ENCODE data around the gene TMPRSS13.
"Not testable (repeated sequence)": the region's sequence is repeated elsewhere in the genome, so short reads cannot be mapped to it uniquely, and the experiment has no call there.

TMPRSS13 gene

DNA sequence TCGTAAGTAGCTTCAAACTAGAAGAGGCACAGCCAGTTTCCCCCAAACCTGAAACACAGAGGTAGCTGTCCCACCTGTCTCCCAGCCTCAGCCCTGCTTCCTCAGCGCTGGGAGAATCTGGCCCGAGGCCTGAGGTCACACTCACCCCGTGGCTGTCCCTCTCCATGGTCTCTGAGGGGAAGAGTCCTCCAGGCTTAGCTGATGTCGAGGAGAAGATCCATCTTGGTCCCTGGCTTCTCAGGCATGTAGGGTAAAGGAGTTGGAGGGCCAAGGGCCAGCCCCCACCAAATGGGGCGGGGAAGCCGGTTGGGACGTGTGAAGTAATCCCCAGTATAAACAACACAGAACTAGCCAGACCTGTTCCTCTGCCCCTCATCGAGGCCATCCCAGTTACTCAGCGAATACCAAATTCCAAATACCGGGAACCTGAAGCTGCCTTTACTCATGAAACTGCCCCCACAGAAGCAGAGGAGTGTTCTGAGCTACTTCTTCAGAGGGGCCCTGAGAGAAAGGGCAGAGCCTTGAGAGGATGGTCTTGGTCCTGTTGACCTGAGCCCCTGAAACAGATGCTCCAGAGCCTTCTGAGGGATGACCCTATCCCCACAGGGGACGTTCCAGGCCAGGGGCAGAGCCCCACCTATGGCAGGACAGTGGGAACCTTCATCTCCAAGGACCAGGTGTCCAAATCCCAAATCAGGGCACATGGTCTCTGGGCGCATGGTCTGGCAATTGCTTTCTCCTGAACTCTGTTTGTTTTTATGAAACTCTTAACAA, at the start of gene TMPRSS13:
TMPRSS13 (minus strand) TSS at position 261 of the 774 bp plus-strand sequence; CDS start at position 166, 95 bp downstream.
- no peak for FAIRE-seq

DNA sequence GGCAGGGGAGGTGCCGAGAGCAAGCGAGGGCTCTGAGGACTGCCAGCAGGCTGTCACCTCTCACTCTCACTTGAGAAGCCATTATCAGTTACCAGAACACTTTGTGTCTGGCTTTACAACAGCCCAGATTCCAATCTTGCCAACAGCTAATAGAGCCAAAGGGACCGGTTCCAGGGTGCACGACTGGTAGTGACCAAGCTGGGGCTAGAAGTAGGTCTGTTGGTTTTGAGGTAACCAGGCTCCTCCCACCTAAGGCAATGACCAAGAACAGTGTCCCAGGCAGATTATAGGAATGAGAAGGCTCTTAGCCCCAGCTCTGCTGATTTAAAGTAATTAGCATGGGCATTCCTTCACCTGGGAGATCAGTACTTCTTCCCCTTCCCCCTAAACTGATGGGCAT, 49.8 kb upstream of the TMPRSS13 start:
- FAIRE-seq = no peak

DNA sequence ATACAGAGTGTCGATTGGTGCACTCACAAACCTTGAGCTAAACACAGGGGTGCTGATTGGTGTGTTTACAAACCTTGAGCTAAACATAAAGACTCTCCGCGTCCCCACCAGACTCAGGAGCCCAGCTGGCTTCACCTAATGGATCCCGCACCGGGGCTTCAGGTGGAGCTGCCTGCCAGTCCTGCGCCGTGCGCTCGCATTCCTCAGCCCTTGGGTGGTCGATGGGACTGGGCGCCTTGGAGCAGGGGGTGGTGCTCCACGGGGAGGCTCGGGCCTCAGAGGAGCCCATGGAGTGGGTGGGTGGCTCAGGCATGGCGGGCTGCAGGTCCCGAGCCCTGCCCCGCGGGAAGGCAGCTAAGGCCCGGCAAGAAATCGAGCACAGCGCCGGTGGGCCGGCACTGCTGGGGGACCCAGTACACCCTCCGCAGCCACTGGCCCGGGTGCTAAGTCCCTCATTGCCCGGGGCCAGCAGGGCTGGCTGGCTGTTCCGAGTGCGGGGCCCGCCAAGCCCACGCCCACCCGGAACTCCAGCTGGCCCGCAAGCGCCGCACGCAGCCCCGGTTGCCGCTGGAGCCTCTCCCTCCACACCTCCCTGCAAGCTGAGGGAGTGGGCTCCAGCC, 49.2 kb upstream of the TMPRSS13 start:
- FAIRE-seq = not testable (repeated sequence)

DNA sequence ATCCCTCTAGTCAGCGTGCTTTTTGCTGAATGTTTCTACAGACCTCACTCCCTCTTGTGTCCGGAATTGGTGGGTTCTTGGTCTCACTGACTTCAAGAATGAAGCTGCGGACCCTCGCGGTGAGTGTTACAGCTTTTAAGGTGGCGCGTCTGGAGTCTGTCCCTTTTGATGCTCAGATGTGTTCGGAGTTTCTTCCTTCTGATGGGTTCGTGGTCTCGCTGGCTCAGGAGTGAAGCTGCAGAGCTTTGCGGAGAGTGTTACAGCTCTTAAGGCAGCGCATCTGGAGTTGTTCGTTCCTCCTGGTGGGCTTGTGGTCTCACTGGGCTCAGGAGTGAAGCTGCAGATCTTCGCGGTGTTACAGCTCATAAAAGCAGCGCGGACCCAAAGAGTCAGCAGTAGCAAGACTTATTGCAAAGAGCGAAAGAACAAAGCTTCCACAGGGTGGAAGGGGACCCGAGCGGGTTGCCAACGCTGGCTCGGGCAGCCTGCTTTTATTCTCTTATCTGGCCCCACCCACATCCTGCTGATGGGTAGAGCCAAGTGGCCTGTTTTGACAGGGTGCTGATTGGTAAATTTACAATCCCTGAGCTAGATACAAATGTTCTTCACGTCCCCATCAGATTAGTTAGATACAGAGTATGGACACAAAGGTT, 48.5 kb upstream of the TMPRSS13 start:
- FAIRE-seq = not testable (repeated sequence)

DNA sequence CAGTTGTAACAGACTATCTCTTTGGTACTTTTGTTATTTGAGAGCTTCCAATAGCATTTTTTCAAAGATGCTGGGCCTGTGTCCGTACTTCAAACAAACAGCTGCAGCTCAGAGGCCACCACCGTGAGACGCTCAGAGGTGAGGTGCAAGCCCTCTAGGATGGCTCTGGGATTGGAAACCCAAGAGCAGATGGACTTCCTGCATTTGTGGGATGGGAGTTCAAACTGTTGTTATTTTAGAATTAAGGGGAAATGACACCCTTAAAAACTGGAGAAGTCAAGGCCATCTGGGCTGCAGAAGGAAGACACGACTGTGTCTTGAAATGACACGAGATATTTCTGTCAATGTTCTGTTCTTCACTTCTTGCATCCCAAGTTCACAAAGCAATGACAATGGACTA, 47.8 kb upstream of the TMPRSS13 start:
- no peak for FAIRE-seq

DNA sequence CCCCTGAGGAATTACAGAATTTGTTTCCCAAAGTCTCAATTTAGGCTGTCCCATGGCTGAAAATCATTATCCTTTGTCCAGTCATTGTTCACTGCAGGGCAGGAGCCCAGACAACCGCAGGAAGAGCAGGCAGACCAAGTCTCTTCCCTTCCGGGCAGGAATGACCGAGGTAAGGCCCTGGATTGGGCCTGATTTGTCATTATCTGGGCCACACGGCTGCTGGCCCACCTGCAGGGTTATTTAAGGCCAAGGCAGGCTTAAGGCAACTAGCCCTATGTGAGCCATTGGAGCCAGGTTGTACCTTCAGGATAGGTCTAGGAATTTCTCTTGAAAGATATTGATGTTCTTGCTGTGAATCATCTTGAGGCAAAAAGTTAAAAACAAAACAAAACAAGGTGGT, 47.2 kb upstream of the TMPRSS13 start:
- no peak for FAIRE-seq

DNA sequence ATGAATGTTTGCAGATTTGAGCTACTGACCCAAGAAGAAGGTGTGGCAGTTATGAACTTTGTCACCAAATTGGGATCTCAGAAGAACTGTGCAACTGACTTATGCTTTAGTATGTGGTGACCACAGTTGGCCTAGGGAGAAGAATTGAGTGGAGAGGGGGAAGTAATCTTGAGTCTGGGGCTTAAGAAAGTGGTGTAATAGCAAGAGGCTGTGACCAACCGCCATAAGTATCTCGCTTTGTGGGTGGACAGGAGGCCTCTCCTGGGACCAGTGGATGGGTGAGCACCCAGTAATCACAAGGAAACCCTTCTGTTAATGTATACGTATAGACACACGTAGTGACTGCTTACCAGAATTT, 44.3 kb upstream of the TMPRSS13 start:
- no peak for FAIRE-seq

DNA sequence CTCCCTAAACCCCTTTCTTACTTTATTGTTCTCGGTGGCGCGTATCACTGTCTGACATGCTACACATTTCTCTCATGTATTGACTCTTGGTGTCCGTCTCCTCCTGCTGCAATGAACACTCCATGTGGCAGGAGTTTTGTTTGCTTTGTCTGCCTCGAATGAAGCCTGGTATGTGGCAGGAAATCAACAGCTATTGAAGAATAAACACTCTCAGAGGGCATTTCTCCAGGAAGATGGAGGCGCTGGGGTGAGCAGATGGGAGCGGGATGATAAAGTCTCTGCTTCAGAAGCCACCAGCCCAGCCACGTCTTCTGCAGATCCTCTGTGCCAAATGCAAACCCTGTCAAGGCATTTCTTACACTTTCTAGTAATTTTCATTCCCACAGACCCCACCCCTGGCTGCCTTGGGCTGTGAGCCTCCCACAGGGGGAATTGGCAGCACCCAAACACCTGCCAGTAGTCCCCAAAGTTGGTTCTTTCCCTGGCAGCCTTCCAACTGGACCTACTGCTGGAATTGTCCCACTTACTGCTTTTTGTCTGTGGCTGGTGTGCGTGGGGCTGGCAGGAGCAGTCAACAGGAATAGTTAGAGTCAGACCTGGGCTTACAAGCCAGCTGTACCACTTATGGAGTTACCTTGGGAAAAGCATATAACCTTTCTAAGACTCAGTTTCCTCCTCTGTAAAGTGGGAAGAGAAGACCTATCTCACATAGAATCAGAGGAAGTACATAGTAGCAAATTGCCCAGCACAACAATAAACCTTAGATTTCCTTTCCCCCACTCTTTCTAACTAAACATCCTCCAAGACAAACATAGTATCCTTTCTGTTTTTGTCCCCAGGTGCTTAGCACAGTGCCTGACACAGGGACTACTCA, 43.7 kb upstream of the TMPRSS13 start:
- FAIRE-seq = no peak

DNA sequence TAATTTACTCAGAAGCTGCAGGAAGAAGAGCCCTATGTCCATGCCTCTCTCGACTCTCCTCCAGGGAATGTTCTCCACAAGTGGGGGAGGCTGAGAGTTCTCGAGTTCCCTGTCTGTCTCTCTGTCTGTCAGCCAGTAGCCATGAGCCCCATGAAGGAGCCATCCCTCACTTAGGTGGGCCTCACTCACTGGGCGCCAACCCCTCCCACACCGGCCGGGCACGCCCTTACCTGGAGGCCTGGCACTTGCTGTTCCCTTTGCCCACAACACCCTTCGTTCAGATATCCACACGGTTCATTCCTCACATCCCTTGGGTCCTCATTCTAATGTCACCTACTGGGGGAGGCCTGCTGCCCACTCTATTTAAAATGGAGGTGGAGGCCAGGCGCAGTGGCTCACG, 42.8 kb upstream of the TMPRSS13 start:
- FAIRE-seq = no peak

DNA sequence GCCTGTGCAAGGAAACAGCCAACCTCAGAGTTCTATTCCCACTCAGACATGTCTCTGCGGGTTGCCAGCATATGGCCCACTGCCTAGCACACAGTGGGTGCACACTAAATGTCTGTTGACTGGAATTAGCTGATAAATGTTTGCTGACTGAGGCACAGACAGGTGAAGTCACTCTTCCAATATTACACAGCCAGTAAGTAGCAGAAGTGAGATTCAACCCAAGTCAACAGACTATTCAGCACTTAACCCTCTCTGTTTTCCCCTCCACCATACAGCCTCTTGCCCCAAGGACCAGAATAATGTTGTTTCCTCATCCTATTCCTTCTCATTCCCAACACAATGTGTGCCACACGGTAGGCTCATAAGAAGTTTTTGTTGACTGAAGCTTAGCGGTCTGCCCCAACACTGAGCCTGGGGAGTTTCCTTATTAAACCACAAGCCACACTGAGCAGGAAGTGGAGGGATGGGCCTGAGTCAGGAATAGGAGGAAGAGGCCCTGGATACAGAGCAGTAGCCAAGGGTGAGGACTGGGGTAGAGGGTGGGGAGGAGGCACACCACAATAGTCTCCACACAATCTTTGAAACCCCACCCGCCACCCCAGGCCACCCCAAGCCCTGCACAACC, 41.3 kb upstream of the TMPRSS13 start:
- no peak for FAIRE-seq

DNA sequence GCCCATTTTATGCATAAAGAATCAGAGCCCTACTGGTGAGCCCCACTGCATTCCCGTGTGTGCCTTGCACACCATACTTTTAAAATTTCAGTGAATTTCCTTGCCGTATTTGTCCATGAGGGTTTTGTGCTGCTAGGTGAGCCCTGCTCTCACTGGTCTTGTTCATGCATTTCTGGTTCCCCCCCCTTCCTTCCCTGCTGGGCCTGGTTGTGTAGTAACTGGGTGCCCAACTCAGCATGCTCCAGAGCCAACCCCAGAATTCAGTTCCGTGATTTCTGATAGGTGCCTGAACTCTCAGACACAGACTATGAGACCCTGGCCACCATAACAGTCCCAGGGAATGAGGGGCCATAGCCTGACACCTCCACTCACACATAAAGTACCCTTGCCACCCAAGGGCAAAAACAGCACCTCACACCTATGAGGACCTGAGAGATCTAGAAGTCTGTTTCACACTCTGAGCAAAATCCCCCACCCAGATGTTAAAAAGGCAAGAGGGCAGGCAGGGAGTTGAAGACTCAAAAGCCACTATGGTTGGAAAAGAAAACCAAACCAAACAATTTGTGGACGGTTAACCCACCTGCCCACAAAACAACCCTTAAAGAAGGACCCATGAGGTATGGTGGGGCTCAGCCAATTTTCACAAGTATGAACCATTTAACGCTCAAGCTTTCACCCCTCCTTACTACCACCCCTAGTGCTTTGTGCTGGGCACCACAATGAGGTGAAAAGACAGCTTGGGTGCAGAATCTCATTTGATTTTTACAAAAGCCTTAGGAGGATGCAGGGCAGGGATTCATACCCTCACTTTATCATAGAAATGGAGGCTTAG, 40.2 kb upstream of the TMPRSS13 start:
- FAIRE-seq = no peak

DNA sequence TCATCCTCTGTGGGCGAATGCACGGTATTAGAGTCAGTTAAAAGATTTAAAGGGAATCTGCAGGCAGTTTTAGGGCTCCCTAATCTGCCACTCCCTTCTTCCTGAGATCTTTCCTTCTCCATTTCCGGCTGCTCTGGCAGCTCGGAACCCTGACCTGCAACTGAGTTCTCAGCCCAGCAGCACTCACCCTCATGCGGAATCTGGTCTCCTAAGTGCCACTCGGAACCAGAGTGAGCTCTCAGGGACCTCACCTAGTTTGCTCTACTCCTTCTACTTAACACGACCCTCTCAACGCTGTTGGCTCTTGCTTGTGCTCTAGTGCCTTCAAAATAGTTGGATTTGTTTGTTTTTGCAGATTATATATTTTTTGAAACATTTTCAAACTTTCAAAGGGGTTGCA, 37.7 kb upstream of the TMPRSS13 start:
- FAIRE-seq = no peak

DNA sequence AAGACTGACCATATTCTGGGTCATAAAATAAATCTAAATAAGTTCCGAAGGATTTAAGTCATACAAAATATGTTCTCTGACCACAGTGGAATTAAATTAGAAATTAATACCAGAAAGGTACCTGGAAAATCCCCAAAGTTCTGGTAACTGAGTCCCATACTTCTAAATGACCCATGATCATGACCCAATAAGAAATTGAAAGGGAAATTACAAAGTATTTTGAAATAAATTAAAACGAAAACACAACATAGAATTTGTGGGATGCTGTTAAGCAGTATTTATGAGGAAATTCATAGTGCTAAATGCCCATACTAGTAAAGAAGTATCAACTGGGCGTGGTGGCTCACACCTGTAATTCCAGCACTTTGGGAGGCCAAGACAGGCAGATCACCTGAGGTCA, 33.6 kb upstream of the TMPRSS13 start:
- no peak for FAIRE-seq

DNA sequence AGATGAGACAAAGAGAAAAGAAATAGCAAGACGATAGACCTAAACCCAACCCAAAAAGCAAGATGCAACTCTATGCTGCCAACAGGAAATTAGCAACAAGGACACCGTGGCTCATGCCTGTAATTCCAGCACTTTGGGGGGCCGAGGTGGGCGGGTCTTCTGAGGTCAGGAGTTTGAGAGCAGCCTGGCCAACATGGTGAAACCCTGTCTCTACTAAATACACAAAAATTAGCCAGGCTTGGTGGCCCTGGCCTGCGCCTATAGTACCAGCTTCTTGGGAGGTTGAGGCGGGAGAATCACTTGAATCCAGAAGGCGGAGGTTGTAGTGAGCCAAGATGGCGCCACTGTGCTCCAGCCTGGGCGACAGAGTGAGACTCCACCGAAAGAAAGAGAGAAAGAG, 32.7 kb upstream of the TMPRSS13 start:
- no peak for FAIRE-seq

DNA sequence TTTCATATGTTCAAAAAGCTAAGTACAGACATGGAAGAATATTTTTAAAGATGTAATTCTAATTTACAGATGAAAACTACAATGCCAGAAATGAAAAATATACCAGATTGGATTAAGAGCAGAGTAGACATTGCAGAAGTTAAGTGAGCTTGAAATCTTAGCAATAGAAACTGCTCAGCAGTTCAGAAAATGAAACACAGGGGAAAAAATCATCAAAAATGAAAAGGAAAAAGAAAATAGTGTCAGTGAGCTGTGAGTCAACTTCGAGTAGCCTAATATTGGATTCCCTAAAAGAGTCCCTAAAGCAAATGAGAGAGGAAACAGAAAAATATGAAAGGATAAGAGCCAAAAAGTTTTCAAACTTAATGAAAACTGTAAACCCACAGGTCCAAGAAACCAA, 31.2 kb upstream of the TMPRSS13 start:
- FAIRE-seq = no peak

DNA sequence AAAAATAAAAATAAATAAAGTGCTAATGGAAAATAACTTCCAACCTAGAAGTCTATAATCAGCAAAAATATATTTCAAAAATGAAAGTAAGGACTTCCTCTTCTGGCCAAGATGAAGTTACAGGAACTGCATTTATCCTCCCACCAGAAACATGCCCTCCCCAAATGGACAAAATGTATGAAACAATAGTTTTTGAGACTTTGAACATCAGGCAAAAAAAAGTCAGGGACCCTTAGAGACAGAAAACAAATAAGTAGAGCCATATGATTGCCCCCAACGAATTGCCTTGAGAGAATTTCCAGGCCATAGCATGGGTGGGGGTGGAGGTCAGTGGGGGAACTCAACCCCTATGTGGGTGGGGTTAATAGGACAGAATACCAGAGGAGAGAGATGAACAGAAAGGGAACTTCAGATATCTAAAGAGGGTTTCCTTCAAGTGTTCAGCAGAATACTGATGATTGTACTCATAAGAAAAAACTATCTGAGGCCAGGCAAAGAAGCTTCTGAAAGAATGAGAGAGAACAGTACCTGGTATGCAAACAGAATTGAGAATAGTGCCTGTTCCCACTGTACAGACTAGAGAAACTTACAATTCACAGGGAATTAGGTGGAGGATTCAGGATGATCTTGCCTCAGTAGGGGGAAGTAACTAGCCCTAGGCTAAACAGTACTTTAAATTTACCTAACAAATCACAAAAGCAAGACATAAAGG, 30.4 kb upstream of the TMPRSS13 start:
- no peak for FAIRE-seq

DNA sequence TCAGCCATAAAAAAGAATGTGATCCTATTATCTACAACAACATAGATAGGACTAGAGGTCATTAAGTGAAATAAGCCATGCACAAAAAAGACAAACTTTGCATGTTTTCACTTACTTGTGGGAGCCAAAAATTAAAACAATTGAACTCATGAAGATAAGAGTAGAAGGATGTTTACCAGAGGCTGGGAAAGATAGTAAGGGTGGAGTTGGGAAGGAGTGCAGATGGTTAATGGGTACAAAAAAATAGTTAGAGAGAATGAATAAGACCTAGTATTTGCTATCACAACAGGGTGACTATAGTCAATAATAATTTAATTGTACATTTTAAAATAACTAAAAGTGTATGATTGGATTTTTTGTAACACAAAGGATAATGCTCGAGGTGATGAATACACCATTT, 29.7 kb upstream of the TMPRSS13 start:
- FAIRE-seq = no peak

DNA sequence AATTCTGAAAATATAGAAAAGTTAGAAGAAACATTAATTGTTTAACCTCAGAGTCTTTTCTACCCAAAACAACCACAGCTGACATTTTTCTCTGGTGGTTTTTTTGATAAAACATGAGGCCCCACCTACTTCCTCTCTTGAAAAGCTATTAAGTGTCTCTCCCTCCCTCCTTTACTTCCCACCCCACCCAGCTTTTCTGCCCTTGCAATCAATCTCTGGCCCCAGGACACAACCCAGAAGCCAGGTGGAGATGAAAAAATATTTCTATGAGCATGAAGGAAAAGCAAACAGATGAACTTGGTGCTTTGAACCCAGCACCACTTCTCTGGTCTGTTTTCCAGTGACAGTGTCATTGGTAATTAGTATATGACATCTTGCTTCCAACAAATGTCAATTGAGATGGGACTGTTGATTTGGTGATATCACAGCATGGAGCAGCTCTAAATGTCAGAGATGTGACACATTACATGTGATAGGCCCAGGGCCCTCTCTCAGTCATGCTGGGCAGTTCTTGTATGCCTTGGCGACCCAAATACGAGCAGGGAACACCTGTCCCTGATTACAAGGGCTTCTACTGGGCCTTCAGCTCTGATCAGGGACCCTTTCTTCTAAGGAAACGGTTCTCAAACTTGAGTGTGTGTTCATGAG, 23.9 kb upstream of the TMPRSS13 start:
- FAIRE-seq = no peak

DNA sequence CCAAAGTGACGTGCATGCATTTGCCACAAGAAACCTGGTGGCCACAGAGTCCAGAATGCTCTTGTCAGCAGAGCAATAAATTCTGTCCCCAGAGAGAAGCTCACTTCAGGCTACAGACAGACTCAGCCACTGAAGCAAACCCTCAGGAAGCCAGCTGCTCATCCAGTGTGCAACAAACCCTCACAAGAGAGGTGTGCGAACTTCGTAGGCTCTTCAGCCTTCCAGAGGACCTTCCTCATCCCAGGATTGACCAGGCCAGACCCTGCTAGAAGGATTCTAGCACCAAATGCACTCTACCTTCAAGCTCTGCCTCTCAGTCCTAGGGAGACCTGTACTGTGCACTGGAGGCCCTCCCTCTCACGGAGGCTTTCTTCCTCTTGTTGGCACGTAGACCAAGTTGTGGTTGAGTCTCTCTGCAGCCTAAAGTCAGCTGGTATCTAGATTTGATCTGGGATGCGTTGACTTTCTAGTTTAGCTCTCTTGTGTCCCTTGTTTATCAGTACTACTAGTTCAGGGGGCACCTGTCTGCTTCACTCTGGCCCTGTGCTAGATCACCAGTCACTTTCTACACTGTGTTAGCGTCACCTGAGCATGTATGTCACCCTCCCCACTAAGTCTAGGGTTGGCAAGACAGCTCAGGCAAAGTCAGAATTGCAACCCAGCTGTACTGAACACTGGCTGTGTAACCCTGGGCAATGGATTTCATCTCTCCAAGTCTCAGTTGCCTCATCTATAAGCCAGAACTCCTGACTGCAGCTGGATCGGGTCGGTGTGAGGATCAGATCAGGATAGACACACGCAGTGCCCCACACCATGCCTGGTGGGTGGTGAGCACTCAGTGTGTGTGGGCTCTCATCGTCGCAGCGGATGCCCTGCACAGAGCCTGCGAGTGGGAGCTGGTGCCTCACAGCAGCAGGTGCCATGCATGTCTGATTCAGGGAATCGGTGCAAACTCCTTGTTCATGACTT, 22.1 kb upstream of the TMPRSS13 start:
- FAIRE-seq = no peak

Measured in colon (tissue), 2 donors.